GM12878 (cell line): ENCODE measurements around the gene RAB6B.

Experiments
- ASH2L ChIP-seq: fragments of 300-600, 200-600 bp; sonication (generic); IDR thresholded peaks from 2 replicates; pipeline ENCODE4 v1.6.1; 2017; ENCODE audit warnings: low read depth, mild to moderate bottlenecking, borderline replicate concordance
- ATF7 ChIP-seq: fragments of 450-650 bp; IDR thresholded peaks from 2 replicates; pipeline ENCODE4 v1.6.1; 2016; ENCODE audit warnings: low read depth, mild to moderate bottlenecking
- CBX5 ChIP-seq: sonication (generic); IDR thresholded peaks from 2 replicates; pipeline ENCODE4 v1.6.1; 2016; ENCODE audit warnings: low read depth, moderate library complexity, mild to moderate bottlenecking, inconsistent platforms
- CREB1 ChIP-seq: IDR thresholded peaks from 2 replicates; pipeline ENCODE4 v1.6.1; 2012; ENCODE audit warnings: low read depth, mild to moderate bottlenecking, inconsistent platforms
- CTCF ChIP-seq, 3 experiments: IDR thresholded peaks in 2 of 3; conservative IDR thresholded peaks in 1 of 3; 2 replicates each; pipeline ENCODE4 v1.5.1; 2011; ENCODE audit warnings: low read depth in 3 of 3, low read length in 3 of 3, mild to moderate bottlenecking in 3 of 3, control low read depth in 2 of 3, moderate library complexity in 2 of 3, inconsistent platforms in 1 of 3, mixed read lengths in 1 of 3; ENCODE audit not compliant: control insufficient read depth in 2 of 3, insufficient read depth in 1 of 3; ENCODE audit errors: extremely low read depth in 1 of 3
- EGR1 ChIP-seq, 2 experiments: IDR thresholded peaks; 1 replicate in 1 of 2; 2 replicates in 1 of 2; pipeline ENCODE4 v1.6.1; 2011 to 2012; ENCODE audit warnings: low read depth in 2 of 2, low read length in 2 of 2, borderline replicate concordance in 1 of 2, mild to moderate bottlenecking in 1 of 2, moderate library complexity in 1 of 2
- MXI1 ChIP-seq: fragments of 150-350 bp; IDR thresholded peaks from 2 replicates; pipeline ENCODE4 v1.6.1; 2011; ENCODE audit warnings: low read depth, mild to moderate bottlenecking, inconsistent platforms, low read length, improper control_type of control experiment
- POLR2A ChIP-seq: IDR thresholded peaks from 2 replicates; pipeline ENCODE4 v1.6.1; 2011; ENCODE audit warnings: low read depth, mild to moderate bottlenecking, low read length
- POLR2AphosphoS5 ChIP-seq: IDR thresholded peaks from 2 replicates; pipeline ENCODE4 v1.6.1; 2011; ENCODE audit warnings: mild to moderate bottlenecking, low read length, inconsistent platforms
- SMAD5 ChIP-seq: IDR thresholded peaks from 2 replicates; pipeline ENCODE4 v1.6.1; 2016; ENCODE audit warnings: antibody characterized with exemption, low read depth
- SMC3 ChIP-seq: IDR thresholded peaks from 2 replicates; pipeline ENCODE4 v1.6.1; 2011; ENCODE audit warnings: low read length, improper control_type of control experiment, borderline replicate concordance
- SREBF2 ChIP-seq: IDR thresholded peaks from 2 replicates; pipeline ENCODE4 v1.6.1; 2012; ENCODE audit warnings: mild to moderate bottlenecking, low read length

DNA sequence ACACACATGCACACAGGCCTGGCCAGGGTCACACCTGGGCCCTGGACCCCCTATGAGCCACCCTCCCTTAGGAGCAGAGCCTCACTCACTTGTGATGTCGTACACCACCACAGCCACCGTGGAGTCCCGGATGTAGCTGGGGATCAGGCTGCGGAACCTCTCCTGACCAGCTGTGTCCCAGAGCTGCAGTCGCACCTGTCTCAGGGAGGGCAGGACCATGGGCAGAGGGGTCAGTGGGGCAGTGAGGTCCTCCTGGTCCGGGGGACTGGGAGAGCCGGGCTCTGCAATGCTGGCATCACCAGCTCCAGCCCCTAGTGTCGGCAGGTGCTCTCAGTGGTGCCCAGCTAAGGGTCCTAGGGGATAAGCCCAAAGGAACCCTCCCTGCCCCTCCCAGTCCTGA, 54.5 kb downstream of the RAB6B start:
- TF ChIP-seq MXI1 (no peak), POLR2AphosphoS5 (no peak), SREBF2 (no peak), CTCF (IDR thresholded peaks at IDR 0.05 in 2 of 3, conservative IDR thresholded peaks at IDR 0.05 in 1 of 3; ENCODE audit: control insufficient read depth in 2 of 3, extremely low read depth in 1 of 3, insufficient read depth in 1 of 3, low read depth in 3 of 3, low read length in 3 of 3) (no peak), SMC3 (no peak), SMAD5 (no peak), CBX5 (no peak), ASH2L (no peak), EGR1 (IDR thresholded peaks at IDR 0.05; ENCODE audit: borderline replicate concordance in 1 of 2, low read depth in 2 of 2, low read length in 2 of 2) (no peak), CREB1 (no peak), ATF7 (no peak), POLR2A (no peak)
